ENCODE data around the gene PLXNB1.

The PLXNB1 gene

DNA sequence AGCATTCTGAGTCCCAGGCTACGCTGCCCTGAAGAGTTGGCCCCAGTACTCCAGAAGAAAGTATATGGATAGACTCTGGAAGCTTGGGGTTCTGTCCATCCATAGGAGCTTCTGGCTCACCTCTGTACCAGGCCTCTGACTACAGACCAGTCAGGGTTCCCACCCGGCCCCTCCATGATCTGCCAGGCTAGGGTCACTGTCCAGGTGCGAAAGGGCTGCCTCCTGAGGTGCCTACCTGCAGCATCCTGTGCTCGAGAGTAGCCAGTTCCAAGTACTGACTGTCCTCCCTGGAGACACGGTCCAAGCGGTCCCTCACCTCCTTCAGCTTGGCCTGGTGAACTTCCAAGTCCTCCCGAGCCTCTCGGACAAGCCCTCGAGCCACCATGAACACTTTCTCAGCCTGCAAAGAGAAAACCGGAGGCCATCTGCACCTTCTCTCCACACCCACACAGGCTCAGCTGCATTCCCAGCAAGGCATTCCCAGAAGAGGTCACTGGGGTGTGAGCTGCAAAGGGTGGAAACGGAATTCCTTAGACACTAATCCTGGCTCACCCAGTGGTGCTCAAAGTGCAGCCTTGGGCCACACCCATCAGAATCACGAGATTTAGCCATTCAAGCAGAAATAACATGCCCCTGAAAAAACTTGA is 3.7 kb upstream of the PLXNB1 start:
- DNase-seq (ENCODE audit: low read depth, low spot score), result no peak

DNA sequence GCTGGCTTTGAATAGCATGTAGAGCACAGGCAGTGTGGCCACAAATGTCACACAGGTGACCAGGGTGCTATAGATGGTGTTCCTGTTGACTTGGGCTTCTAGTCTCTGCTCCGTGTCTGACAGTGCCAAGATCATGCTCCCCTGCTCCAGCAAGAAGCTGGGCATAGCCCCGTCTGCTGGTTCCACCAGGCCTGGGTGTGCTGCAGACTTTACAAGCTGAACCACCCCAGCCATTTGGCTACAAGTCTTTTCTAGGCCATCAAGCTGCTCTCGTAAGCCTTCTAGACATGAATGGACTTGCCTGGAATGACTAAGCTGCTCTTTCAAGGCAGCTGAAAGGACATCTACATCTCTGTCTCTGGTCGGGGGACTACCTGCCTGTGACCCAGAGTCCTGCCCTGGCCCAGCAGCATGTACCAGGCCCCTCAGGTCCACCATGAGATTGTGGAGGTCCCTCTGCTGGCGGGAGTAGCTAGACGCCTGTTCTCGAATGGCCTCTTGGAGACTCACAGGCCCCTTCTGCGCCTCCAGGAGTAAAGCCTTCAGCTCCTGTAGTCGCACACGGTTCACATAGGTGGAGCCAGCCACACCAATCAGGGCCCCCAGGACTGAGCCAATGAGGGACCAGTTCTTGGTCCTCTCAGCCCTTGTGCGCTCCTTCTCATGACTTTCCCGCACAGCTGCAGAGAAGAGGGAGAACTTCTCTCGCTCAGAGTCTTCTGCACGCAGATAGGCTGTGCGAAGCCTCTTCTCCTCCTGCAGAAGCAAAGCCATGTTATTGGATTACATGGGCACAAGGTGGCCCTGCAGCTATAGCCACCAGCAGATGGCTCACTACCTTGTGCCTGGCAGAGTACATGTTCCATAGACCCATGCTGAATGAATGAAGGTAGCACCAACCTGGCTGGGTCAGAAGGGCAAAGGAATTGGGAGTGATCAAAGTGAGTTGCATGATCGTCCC is 2.8 kb upstream of the PLXNB1 start:
- no peak for DNase-seq (ENCODE audit: low read depth, low spot score)

DNA sequence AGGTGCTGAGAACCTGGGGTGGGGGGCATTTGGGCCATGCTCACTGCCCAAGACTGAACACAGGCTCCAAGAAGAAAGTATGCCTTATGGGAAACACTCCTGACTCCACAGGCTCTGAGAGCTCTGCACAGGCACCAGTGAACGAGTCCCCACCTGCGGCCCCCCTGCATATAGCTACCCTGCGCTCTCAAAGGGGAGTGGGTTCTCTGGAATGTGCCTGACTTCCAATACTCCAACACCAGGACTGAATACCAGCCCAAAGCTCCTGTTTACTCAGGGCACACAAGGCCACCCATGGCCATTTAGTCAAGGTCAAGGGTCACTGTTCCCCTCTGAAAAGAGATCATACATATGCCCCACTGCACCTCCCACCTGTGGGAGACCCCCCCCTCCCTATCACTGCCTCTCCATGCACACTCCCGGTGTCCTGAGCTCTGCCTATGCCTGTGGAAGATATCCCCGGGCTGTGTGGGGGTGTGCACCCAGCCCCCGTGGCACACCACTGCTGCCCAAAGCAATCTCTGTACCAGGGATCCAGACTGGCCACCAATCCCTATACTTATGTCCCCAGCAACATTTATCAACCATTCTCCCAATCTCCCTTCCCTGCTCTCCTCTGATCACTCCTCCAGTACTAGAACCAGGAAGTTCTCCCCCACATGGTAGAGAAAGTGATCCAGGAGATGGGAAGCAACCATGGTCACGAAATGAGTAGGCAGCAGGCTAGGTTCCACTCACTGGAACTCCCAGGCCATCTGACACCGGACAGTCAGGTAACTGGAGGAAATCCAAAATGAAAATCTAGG is 1.5 kb upstream of the PLXNB1 start:
- no peak for DNase-seq (ENCODE audit: low read depth, low spot score)

DNA sequence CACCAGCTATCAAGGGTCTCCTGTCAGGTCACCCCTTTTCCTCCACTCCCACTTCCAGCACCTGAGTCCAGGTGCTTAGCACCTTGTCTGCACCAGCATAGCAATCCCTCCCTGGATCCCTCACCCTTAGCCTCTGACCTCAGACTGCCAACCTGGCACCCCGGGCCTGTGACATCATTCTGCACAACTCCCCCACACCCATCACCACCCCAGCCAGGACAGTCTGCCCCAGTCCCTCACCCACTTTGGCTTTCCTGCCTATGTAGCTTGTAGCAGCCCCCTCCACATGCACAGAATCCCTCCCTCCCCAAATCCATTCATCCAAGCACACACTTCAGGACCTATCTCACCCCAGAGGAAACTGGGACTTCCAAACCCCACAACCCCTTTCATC is 819 bp upstream of the PLXNB1 start:
- DNase-seq (ENCODE audit: low read depth, low spot score), result no peak

DNA sequence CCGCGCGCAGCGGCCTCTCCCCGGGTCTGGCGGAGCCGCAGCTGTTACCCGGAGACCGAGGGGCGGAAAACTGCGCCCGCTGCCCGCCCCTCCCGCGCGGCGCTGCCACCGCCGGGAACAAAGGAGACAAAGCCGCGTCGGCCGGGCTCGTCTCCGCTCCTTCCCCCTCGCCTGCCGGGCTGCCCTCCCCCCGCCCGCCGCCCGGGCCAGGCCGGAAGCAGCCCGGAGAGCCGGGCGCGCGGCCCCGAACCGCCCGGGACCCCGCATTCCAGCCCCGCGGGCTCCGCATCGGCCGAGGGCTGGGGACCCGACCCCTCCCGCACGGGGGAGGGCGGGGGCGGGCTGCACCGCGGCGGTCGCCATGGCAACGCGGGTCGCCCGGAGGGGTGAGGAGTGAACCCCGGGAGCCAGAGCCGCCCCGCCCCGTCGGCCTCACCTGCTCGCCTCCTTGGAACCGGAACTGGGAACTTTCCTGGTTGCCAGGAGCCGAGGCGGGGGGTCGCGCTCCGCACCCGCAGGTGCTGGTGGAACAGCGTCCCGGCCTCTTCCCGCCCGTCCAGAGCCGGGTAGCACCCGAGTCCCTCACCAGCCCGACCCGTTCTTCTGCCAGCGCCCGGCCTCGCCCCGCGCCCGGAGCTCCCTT is 448 bp downstream of the PLXNB1 start:
- no peak for DNase-seq (ENCODE audit: low read depth, low spot score)

DNA sequence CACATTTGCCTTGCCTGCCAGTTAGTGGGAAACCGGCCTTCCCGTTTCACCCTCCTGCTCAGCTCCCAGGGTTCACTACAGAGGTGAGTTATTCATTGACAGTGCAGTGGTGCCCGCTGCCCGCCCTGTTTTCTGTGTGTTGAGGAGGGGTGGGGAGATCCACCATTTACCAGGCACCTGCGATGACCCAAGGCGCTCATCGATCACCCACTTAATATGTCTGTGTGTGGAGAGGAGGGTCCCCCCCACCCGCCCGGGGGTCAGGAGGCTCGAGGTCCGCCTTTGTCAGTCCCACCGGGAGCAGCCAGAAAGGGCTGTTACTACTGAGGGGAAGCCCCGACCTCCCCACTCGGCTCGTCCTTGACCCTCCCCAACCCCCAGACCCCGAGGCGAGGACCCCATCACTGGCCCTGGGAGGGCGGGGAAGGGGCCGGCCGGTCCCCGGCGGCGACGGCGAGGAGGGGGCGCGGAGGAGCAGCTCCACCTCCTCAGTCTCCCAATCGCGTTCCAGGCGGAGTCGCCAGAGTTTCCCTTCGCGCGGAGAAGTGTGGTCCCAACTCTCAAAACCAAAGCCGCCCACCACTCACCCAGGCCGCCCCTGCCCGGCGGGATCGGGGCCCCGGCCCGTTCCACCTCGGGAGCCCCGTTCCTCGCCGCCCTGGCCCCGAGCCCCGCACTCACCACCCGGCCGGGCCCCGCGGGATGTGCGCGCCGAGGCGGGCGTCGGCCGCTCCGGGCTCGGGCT is 1.1 kb downstream of the PLXNB1 start:
- no peak for DNase-seq (ENCODE audit: low read depth, low spot score)

DNA sequence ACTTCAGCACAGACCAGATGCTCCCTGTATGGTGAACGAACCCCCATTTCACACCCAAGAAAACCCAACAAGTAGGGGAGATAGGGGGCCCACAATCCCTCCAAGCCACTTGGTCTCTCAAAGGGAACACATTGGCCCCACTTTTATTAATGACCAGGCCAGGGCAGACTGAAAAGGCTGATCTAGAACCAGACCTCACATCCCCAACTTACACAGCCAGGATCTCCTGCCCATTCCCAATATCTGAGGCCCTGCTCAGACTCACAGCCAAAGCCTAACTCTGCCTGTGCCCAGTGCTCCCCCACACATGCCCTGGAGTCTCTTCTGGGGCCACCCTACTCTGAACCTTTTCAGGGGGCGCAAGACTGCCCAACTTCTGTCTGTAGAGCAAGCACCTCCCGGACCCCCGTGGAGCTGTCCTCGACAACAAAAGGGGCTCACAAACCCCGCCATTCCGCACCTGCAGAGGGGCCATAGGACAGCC is 1.8 kb downstream of the PLXNB1 start:
- DNase-seq (ENCODE audit: low read depth, low spot score), result no peak

DNA sequence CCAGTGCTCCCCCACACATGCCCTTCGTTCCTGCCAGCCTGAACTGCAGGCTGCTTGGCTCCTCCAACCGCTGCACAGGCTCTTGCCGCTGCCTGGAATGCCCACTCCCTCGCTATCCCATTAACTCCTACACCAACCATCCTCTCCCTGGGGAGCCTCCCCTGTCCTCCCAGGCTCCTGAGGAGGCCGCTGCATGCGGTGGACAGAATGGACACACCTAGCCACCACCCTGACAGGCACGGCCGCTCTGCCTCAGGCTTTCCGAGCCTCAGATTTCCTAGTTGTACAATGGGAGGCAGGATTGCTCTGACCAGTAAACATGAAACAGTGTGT is 2.3 kb downstream of the PLXNB1 start:
- DNase-seq (ENCODE audit: low read depth, low spot score), result no peak

DNA sequence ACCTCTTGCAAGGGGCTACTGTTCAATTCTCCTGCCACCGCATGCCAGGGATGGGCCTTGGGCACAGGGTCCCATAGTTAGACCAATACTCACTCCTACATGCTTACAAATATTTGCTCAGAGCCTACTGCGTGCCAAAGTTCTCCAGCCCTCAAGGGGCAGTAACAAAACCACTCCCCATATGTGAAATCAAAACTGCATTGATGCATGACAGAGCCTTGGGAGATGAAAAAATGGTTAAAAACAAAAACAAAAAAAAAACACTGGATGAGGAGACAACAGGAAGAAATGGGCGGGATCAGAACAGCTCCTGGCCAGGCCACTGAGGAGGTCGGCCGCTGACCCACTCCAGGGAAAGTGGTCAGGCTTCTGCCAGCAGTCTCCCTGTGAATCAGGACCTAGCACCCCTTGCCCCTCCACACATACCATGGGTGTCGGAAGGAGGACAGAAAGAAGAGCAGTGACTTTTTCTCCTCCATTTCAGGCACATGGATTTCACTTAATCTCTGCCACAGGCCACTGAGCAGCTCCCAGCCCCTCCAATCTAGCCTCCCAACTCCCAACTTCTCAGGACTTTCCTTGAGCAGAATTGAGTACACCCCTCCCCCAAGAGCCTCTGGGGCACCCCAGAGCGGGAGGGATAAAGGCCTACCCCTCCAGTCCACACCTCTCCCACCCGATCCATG is 2.8 kb downstream of the PLXNB1 start:
- DNase-seq (ENCODE audit: low read depth, low spot score), result no peak

DNA sequence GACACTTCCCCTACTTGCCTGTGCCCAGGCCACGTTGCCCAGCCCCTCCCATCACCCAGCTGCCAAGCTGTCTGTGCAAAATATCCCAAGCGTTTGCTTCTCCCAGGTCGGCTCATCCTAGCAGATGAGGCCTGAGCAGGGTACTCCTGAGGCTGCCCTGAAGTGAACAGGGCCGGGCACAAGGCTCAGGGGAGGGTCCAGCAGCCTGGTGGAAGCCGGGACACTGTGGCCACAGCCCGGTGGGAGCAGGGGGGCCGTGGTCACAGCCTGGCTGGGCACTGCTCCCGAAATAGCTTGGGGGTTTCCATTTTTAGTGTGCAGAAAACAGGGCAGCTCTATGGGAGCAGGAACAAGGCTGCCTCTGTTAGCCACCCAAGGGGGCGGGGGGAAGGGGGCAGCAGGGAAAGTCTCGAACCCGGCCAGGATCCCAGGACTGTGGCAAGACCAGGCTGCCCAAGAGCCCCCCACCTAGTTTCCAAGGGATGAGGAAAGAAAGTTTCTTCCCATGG is 3.4 kb downstream of the PLXNB1 start:
- no peak for DNase-seq (ENCODE audit: low read depth, low spot score)

DNA sequence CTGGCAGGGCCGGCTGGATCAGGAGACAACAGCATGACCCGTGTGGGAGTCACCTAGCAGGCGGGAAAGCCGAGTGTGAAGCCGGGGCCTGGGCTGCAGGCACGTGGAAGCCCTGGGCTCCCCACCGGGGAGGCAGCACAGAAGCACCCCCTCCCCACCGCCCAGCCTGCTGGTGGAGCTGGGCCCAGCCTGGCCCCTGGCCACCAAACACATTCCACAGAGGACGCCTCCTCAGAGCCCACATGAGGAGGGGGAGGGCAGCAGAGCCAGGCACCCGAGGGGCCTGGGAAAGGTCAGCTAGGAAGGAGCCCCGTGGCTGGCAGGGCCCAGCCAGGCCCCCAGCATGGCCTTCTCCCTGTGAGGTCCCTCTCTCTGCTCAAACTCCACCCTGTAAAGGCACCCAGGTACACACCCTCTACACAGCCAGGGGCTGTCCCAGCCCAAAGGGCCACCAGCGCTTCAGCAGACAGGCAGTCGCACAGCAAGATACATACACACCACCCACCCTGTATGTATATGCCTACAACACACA is 4.5 kb downstream of the PLXNB1 start:
- no peak for DNase-seq (ENCODE audit: low read depth, low spot score)

DNA sequence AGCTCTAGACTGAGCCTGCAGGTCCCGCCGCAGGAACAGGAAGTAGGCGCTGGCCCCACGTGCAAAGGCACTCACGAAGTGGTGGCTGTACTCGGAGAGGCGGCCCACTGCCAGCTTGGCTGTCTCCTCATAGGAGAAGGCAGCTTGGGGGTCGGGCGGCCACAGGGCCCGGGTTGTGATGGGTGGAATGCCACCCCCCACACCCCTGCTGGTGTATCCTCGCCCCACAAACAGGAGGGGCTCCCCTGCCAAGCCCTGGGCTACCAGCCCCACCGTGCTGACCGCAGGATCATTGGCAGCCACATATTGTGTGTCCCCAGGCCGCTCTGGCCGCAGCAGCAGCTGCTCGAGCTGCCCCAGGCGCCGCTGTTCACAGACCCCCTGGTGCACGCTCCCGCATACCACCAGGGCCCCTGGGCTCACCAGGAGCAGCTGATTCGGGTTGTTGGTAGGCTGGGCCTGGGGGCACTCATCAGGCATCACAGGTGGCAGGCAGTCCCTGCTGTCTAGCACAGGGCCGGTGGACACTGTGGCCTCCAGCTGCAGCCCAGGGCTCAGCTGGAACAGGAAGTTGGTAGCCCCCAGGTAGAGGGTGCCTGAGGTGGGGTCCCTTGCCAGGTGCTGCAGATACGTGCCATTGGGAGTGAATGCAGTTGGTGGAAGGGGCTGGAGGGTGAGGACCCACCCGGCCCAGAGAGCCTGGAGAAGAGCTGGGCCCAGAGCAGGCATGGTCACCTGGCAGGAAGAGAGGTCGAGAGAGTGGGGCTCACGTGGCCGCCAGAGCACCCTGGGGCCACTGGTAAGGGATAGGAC is 5.8 kb downstream of the PLXNB1 start:
- DNase-seq (ENCODE audit: low read depth, low spot score), result no peak

DNA sequence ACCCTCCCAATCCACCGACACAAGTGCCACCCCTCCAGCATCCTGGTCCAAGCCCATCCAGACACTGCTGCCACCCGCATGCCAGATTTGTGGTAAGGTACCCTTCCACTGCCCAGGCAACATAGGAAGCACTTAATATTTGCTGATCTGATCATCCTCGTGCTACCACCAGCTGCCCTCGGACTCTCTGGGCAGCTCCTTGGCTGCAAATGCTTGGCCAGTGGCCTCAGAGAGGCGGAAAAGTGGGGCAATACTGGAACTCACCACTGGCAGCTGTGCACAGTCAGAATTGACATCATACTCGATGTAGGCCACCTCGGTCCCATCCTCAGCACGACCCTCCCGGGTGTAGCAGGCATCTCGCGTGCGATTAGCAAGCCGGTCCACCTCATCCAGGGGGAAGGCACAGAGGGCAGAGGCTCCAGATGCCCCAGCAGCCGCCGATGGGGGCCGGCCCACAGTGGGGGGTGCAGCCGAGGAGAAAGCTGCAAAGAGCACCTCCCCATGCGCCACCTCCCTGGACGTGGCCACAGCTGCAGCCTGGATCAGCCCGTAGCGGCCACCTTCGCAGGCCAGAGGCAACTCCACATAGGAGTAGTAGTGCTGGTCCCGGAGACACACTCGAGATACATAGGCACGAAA is 6.5 kb downstream of the PLXNB1 start:
- DNase-seq (ENCODE audit: low read depth, low spot score), result no peak

DNA sequence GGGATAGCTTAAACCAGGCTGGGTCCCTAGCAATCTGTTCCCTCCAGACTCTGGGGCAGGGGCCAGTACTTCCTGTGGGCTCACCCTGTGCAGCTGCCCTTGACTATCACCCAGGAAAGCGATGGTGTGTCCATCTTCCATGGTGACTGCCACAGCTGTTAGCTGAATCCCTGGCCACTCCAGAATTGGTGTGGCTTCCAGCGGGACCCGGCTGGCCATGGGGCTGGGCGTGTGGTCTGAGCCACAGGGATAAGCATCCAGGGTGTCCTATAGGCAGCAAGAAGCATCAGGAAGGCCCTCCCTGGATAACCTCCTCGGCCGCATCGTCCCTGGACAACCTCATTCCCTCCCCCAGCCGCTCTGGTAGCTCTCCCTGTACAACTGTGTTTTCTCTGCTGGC is 7.2 kb downstream of the PLXNB1 start:
- no peak for DNase-seq (ENCODE audit: low read depth, low spot score)

DNA sequence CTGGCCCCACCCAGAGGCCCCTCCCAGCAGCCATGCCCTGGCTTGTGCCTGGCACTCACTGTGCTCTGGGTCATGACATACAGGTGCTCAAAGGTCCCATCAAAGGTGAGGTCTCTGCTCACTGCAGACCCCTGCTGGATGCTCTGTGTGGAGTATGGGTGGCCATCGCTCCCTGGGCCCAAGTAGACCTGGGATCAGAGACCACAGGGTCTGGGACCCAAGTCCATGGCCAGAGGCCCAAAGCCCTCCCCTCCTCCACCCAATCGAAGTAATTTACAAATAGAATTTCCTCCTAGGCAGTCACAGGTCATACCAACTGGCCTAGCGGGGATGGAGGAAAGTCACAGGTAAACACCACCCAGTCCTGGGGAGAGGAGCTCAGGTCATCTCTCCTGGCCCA is 7.6 kb downstream of the PLXNB1 start:
- no peak for DNase-seq (ENCODE audit: low read depth, low spot score)

DNA sequence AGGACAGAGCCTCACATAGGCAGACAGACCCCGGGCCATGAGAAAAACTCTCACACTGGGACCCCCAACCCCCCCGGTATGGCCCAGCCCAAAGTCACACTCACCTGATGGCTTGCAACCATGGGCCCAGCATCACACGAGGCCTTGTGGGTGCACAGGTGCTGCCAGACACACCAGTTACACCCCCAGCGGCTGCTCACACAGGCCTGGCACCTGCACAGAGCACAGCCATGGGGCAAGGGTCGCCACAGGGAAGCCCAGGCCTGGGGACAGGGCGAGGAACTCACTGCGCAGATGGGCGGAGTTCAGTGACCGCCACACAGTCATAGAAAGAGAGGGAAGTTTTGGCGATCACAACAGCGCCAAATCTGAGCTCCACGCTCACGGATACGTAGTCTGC is 9.3 kb downstream of the PLXNB1 start:
- no peak for DNase-seq (ENCODE audit: low read depth, low spot score)

DNA sequence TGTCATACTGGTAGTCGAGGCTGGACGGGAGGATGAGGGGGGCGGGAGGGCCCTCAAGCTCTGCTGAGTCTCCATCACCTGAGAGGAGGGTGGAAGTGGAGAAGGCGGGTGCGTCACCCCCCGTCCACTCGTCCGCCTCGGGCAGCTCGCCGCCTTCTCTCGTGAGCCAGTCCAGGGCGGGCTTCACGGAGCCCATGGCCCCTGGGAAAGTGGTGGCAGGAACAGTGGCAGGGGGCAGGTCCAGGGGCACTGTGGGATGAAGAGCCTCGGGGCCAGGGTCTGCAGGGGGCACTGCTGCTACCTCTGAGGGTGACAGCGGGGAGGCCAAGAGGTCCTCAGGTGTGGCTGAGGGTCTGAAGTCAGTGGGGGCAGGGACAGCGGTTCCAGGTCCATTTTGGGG is 10.3 kb downstream of the PLXNB1 start:
- DNase-seq (ENCODE audit: low read depth, low spot score), result no peak

DNA sequence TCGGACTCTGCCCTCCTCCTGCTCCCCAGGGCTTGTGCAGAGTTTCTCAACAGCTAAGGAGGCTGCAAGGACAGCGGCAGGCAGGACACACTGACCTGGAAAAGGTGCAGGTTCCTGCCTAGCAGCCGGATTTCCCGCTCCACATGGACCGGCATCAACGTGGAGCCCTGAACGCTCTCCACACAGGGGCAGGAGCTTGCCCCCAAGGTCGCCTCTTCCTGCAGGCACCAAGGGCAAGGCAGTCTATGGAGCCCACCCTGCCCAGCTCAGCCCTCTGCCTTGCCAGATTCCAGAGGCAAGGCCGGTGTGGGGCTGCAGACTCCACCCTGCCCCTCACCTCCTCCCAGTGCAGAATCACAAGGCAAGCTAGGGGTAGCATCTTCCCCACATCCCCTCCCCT is 10.7 kb downstream of the PLXNB1 start:
- no peak for DNase-seq (ENCODE audit: low read depth, low spot score)

DNA sequence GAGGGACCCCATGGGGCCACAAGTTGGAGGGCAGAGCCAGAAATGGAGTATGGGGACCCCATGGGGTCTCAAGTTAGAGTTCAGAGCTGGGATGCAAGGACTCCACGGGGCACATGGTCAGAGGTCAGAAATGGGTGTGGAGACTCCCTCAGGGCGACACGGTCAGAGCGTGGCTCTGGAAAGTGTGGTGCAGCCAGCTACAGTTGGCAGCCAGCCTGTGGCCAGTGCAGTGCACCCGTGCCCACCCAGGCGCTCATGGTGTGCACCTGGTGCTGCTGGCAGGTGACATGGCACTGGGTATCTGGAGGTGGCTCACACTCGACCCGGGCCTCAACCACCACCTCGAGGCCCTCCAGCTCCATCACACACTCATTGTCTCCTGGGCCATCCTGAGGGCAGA is 11.2 kb downstream of the PLXNB1 start:
- DNase-seq (ENCODE audit: low read depth, low spot score), result no peak
